Activated naive CD8-positive, alpha-beta T cell treated with anti-CD3 and anti-CD28 coated beads for 36 hours (primary cell): ENCODE data around the gene UROC1. TPM values are rescaled to one million over a fixed set of nuclear protein-coding genes. Genes with fewer than 3 reads are reported as not detected.
"Not testable (repeated sequence)": the region's sequence is repeated elsewhere in the genome, so short reads cannot be mapped to it uniquely, and the experiment has no call there.

Experiments used
- DNase-seq: peaks from one replicate; pipeline ENCODE4 v3.0.0; 2021
- H3K27ac Mint-ChIP-seq: one replicate; pipeline ENCODE4 v1.8.0; 2022; ENCODE audit warnings: mild to moderate bottlenecking, moderate library complexity, mixed read lengths
- H3K27me3 Mint-ChIP-seq: one replicate; pipeline ENCODE4 v1.8.0; 2022; ENCODE audit warnings: mild to moderate bottlenecking, mixed read lengths
- H3K36me3 Mint-ChIP-seq: one replicate; pipeline ENCODE4 v1.8.0; 2021; ENCODE audit warnings: mild to moderate bottlenecking, mixed read lengths
- H3K4me1 Mint-ChIP-seq: one replicate; pipeline ENCODE4 v1.8.0; 2021; ENCODE audit warnings: mixed read lengths
- H3K4me3 Mint-ChIP-seq: one replicate; pipeline ENCODE4 v1.8.0; 2022; ENCODE audit warnings: mild to moderate bottlenecking, moderate library complexity, mixed read lengths
- H3K9me3 Mint-ChIP-seq: one replicate; pipeline ENCODE4 v1.8.0; 2022; ENCODE audit warnings: mixed read lengths
- total RNA-seq, 2 experiments: library from RNA; stranded (reverse); gene quantifications; one replicate each; pipeline ENCODE4 v1.2.3, GENCODE V29; 2021

Gene UROC1
- total RNA-seq, 2 experiments from 2014 or later, result not detected

DNA sequence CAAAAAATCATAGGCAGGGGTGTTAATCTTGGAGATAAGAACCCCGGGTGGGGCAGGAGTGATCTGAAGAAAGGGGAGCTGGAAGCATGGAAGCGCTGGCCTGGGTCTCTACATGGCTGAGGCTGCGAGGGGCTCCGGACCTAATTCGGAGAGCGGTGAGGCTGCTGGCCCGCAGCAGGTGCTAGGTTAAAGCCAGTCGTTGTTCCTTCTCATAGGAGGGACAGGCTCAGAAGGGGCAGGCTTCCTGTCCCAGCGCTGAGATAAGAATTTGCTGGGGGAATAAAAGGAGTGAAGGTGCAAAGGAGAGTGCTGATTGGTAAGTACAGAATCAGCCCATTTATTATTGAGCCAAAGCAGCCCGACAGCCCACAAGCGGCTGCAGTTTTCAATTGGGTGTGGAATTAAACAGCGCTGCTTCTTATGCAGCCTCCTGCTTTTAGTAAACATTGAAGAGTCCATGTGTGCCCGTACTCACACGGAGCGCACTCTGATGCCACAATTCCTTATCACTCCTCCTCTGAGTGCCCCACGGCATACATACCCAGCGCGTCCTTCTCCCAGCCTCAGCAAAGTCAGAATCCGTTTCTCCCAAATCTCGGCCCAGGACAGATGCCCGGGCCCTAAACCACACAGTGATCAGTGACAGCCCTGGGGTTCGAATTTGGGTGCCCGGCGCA is 23.5 kb upstream of the UROC1 start:
- no peak for DNase-seq

DNA sequence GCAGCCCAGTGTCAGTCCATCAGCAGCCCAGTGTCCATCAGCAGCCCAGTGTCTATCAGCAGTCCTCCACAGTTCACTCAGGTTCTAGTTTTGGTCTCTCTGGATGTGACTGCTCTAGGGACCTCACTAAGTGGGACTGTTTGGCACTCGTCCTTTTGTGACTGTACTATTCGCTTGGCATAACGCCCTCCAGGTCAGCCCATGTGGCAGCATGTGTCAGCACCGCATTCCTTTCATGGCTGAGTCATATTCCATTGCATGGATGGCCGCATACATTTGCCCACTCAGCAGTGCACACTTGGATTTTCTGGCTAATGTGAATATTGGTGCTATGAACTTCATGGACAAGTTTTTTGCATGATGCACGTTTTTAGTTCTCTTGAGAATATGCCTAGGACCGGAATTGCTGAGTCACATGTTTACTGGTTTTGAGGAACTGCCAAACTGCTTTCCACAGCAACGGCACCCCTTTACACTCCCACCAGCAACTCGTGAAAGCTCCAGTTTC is 22.8 kb upstream of the UROC1 start:
- DNase-seq, result no peak
- H3K4me3 Mint-ChIP-seq, result no peak overlapping the region
- peaks cover 6% of the 10 kb centered on the region for H3K27me3 Mint-ChIP-seq
- H3K9me3 Mint-ChIP-seq, result peaks cover 2% of the 10 kb centered on the region
- H3K4me1 Mint-ChIP-seq, result peaks cover 4% of the 10 kb centered on the region
- no peak overlapping the region for H3K27ac Mint-ChIP-seq
- H3K36me3 Mint-ChIP-seq, result no peaks in the 10 kb centered on the region

More for the DNA sequence above, 23.5 kb upstream of the UROC1 start:
- H3K36me3 Mint-ChIP-seq, result no peaks in the 10 kb centered on the region
- peaks cover 6% of the 10 kb centered on the region for H3K27me3 Mint-ChIP-seq
- H3K4me1 Mint-ChIP-seq, result peaks cover 4% of the 10 kb centered on the region
- no peak overlapping the region for H3K4me3 Mint-ChIP-seq
- H3K27ac Mint-ChIP-seq, result no peak overlapping the region
- peaks cover 2% of the 10 kb centered on the region for H3K9me3 Mint-ChIP-seq

DNA sequence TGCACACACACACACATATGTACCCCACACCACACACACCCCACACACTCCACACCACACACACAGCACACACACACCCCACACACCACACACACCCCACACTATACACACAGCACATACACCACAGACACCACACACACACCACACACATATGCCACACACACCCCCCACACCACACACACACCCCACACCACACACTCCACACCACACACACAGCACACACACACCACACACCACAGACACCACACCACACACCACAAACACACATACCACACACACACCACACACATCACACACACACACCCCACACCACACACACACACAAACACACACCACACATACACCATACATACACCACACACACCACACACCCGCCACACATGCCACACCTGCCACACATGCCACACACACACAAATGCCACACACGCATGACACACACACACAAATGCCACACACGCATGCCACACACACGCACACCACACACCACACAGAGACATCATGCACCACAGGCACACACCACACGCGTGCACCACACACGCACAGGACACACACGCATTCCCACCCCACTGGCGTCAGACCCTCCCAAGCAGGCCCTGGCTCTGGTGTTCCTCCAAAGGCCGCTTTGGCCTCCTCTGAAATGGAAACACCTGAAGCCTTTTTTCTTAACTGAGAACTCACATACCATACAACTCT is 22.1 kb upstream of the UROC1 start:
- no peak for DNase-seq
- no peaks in the 10 kb centered on the region for H3K36me3 Mint-ChIP-seq
- H3K9me3 Mint-ChIP-seq, result peaks cover 2% of the 10 kb centered on the region
- no peak overlapping the region for H3K4me3 Mint-ChIP-seq
- H3K27me3 Mint-ChIP-seq, result peaks cover 6% of the 10 kb centered on the region
- no peak overlapping the region for H3K27ac Mint-ChIP-seq
- H3K4me1 Mint-ChIP-seq, result peaks cover 4% of the 10 kb centered on the region

DNA sequence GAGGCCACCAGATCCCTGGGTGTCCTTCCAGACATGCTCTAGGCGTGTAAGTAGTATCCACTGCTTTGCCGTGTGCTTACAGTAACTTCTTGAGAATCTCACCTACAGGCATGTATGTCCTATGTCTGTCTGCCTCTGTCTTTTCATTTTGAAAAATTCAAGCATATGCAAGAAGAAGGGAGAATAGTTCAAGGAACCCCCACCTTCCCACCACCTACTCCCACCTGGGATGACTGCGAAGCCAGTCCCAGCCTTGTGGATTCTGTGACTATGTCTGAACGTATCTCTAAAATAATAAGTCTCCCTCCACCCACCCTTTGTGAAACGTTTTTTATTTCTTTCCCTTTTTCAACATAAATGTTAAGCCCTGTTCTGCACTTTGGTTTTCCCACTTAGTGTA is 21.4 kb upstream of the UROC1 start:
- H3K9me3 Mint-ChIP-seq, result peaks cover 2% of the 10 kb centered on the region
- no peak overlapping the region for H3K27ac Mint-ChIP-seq
- H3K4me1 Mint-ChIP-seq, result peaks cover 4% of the 10 kb centered on the region
- H3K4me3 Mint-ChIP-seq, result no peak overlapping the region
- H3K36me3 Mint-ChIP-seq, result no peaks in the 10 kb centered on the region
- H3K27me3 Mint-ChIP-seq, result peaks cover 11% of the 10 kb centered on the region
- no peak for DNase-seq

DNA sequence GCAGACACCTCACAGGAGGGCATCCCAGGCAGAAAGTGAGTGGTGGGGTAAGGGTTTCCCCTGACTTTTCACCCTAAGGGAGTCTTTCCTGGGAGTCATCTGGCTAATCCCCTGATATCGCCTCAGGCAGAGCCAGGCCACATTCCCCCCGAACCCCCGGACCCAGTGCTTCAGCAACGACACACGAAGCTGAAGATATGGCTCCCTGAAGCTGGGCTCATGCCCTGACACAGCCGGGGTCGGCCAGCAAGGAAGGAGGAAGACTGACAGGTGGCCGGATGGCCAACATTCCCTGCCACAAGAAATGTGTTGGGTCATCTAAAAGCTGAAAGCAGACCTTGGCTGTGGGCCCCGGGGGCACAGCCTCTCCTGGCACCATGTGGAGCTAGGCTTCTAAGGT is 20.7 kb upstream of the UROC1 start:
- DNase-seq, result no peak
- peaks cover 2% of the 10 kb centered on the region for H3K9me3 Mint-ChIP-seq
- H3K27me3 Mint-ChIP-seq, result peaks cover 15% of the 10 kb centered on the region
- peaks cover 4% of the 10 kb centered on the region for H3K4me1 Mint-ChIP-seq
- no peak overlapping the region for H3K27ac Mint-ChIP-seq
- H3K36me3 Mint-ChIP-seq, result no peaks in the 10 kb centered on the region
- no peak overlapping the region for H3K4me3 Mint-ChIP-seq

DNA sequence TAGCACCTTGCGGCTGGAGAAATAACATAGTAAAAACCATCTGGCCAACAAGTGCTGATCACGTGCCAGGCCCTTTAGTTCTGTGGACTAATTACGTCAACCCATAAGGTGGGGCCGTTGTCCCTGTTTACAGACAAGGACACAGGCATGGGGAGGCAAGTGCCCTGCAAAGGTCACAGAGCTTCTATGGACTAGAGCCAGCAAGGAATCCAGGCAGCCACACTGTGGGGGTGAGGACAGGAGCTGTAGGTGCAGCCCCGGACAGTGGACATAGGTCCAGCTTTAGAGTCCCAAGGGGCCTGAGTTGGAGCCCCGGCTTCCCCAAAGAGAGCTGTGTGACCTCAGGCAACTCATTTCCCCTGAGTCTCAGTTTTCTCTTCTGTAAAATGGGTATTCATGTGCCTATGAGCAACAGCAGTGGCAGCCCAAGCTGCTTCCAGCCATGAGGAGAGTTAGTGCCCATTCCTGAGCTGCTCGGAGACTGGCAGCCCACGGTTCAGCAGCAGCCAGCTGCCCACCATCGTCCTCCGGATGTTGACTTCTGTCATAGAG is 20.2 kb upstream of the UROC1 start:
- no peak for DNase-seq
- Mint-ChIP-seq H3K27me3 (peaks cover 15% of the 10 kb centered on the region), H3K27ac (no peak overlapping the region), H3K9me3 (peaks cover 2% of the 10 kb centered on the region), H3K4me3 (no peak overlapping the region), H3K36me3 (no peaks in the 10 kb centered on the region), H3K4me1 (peaks cover 4% of the 10 kb centered on the region)

DNA sequence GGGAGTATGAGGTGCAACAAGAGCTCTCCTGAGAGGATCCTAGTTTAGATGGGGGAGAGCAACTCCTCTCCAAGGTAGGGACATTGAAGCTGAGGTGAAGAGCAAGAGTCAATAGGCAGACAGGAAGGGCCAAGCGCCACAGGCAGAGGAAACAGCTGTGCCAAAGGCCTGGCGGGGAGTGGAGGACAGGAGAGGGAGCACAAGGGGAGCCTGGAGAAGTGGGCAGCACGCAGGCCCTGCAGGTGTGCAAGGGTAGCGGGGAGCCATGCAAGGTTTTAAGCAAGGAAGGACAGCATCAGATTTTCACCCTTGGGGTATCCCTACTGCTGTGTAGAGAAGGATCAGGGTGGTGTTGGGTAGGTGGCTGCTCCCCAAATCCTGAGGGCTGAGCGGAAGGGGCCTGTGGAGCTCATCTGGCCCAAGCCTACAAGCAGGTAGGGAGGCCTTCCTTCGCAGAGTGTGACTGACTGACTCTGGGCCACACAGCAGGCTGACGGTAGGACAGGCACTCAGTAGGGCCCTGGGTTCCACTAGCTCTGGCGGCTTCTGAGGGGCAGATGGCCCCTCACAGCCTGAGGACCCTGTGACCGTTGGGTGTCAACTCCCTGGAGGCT is 19.6 kb upstream of the UROC1 start:
- DNase-seq, result no peak
- Mint-ChIP-seq H3K27ac (no peak overlapping the region), H3K27me3 (peaks cover 15% of the 10 kb centered on the region), H3K36me3 (no peaks in the 10 kb centered on the region), H3K4me3 (no peak overlapping the region), H3K4me1 (peaks cover 4% of the 10 kb centered on the region), H3K9me3 (peaks cover 2% of the 10 kb centered on the region)

DNA sequence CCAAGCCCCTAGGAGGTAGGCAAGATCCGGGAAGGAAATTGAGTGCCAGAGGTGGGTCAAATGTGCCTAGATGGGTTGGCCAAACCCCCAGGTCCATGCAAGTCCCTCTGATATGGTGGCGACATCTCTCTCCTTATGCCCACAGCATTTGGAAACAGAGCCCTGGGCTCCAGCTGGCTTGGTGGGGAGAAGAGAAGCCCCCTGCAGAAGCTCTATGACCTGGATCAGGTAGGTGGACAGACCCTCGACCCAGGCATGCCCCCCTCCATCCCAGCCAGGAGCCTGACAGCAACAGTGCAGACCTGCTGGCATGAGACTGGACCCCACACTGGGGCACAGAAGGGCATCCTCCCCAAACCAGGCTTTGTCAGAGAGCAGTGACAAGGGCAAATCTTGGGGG is 18.6 kb upstream of the UROC1 start:
- Mint-ChIP-seq H3K9me3 (peaks cover 2% of the 10 kb centered on the region), H3K36me3 (no peaks in the 10 kb centered on the region), H3K4me3 (no peak overlapping the region), H3K4me1 (peaks cover 3% of the 10 kb centered on the region), H3K27ac (no peak overlapping the region), H3K27me3 (peaks cover 15% of the 10 kb centered on the region)
- no peak for DNase-seq

DNA sequence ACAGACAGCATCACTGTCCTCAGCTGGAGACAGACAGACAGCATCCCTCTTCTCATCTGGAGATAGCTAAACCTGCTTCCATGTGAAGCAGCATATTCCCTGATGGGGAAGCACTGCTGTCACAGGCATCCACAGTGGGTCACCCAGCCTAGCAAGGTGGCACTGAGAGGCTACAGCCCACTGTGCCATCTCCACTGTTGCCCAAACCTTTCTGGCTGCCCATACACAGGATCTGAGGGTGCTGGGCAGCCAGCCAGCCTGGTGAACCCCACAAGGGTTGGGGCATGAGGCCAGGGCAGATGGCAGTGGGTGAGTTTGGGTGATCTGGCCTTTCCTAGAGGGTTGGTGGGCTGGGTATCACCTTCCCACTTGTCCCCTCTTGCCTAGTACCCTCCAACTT is 18.1 kb upstream of the UROC1 start:
- Mint-ChIP-seq H3K27me3 (peaks cover 15% of the 10 kb centered on the region), H3K4me1 (no peaks in the 10 kb centered on the region), H3K4me3 (no peak overlapping the region), H3K27ac (no peak overlapping the region), H3K36me3 (no peaks in the 10 kb centered on the region), H3K9me3 (peaks cover 2% of the 10 kb centered on the region)
- no peak for DNase-seq

DNA sequence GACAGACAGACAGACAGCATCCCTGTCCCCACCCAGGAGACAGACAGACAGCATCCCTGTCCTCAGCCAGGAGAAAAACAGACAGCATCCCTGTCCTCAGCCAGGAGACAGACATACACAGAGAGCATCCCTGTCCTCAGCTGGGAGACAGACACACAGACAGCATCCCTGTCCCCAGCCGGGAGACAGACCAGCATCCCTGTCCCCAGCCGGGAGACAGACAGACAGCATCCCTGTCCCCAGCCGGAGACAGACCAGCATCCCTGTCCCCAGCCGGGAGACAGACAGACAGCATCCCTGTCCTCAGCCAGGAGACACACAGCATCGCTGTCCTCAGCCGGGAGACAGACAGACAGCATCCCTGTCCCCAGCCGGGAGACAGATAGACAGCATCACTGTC is 17.1 kb upstream of the UROC1 start:
- H3K9me3 Mint-ChIP-seq, H3K4me3 Mint-ChIP-seq, H3K36me3 Mint-ChIP-seq, H3K27me3 Mint-ChIP-seq, DNase-seq, H3K27ac Mint-ChIP-seq, H3K4me1 Mint-ChIP-seq: not testable (repeated sequence)

DNA sequence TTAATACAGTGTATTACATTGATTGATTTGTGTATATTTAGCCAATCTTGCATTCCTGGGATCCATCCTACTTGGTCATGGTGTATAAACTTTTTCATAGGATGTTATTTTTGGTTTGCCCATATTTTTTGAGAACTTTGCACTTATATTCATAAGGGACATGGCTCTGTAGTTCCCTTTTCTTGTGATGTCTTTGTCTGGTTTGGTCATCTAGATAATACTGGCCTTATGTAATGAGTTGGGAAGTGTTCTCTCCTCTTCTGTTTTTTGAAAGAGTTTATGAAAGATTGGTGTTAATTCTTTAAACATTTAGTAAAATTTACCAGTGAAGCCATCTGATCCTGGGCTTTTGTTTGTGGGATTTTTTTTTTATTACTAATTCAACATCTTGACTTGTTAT is 15.9 kb upstream of the UROC1 start:
- H3K27me3 Mint-ChIP-seq, result peaks cover 9% of the 10 kb centered on the region
- DNase-seq, result no peak
- no peaks in the 10 kb centered on the region for H3K9me3 Mint-ChIP-seq
- H3K4me3 Mint-ChIP-seq, result no peak overlapping the region
- no peak overlapping the region for H3K27ac Mint-ChIP-seq
- no peaks in the 10 kb centered on the region for H3K4me1 Mint-ChIP-seq
- no peaks in the 10 kb centered on the region for H3K36me3 Mint-ChIP-seq

DNA sequence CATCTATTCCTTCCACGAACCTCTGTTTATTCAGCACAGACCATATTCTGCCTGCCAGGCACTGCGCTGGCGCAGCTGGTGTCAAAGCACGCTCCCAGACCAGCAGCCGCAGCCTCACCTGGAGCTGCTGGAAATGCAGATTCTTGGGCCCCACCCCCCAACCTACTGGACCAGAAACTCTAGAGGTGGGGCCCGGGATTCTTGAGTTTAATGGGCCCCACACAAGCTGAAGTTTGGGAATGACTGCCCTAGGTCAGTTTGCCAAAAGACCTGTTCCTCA is 13.4 kb upstream of the UROC1 start:
- no peaks in the 10 kb centered on the region for H3K9me3 Mint-ChIP-seq

DNA sequence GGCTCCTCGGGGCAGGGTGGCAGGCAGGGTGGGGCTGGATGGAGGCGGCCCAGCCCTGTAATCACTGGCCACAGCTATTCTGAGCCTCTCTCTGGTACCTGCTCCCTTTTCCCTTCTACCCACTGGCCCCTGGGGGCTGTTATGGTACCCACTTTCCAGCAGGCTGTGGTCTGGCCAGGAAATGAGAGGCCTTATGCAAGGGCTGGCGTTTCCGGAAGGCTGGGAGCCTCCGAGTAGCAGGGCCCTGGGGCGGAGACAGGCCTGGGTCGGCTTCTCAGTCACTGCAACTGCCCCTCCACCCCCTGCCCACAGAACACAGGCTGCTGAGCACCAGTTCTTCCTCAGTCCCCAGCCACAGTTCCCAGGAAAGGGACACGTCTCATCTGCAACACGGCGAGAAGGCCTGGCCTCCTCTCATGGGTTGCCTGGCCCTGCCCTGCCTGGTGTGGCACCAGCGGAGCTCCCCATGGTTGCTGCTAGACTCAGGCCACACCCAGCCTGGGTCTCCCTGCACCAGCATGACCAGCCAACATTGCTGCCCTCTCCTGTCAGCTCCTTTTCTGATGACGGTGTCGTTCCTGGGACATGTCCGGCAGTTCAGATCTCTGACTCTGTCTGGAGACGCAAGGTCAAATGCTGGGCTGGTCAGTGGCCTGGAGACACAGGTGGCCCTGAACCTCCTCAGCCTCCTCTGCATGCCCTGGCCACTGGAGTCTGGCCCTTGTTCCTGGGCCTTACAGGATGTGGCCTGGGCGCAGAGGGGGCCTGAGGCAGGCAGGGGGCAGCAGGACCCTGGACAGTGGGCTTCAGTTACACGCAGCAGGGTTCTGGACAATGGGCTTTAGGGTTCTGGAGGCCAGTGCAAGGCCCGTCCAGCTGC is 12.8 kb upstream of the UROC1 start:
- Mint-ChIP-seq H3K27me3 (peaks cover 11% of the 10 kb centered on the region), H3K4me1 (no peaks in the 10 kb centered on the region), H3K36me3 (no peaks in the 10 kb centered on the region), H3K9me3 (no peaks in the 10 kb centered on the region), H3K4me3 (no peak overlapping the region), H3K27ac (no peak overlapping the region)
- no peak for DNase-seq

More for the DNA sequence above, 13.4 kb upstream of the UROC1 start:
- no peak overlapping the region for H3K27ac Mint-ChIP-seq
- DNase-seq, result no peak
- H3K36me3 Mint-ChIP-seq, result no peaks in the 10 kb centered on the region
- H3K4me1 Mint-ChIP-seq, result no peaks in the 10 kb centered on the region
- H3K27me3 Mint-ChIP-seq, result peaks cover 9% of the 10 kb centered on the region
- H3K4me3 Mint-ChIP-seq, result no peak overlapping the region

DNA sequence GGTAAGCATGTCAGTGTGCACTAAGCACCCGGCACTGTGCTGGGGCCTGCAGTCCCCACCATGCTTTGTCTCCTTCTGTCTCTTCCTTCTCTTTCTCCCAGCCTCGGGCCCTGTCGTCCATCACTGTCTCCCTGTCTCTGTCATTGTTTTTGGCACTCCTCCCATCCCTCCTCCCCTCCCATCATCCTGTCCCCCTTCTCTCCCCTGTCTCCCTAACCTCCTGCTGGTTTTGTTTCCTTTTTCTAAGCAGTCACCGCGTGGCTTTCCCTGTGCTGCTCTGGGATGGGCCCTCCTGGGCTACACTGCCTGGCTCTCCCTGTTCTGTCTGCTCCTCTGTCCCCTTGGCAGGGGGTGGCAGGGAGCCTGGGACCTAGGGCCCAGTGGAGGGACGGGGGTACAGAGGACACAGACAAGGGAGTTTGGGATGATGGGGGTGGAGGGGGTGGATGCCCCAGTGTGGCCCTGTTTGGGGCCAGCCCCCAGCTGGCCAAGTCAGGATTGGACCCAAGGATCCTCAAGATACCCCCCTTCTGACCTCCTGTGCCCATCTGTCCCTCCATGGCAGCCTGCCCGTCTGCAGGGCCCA is 12.1 kb upstream of the UROC1 start:
- DNase-seq, result no peak
- Mint-ChIP-seq H3K4me3 (no peak overlapping the region), H3K27ac (peak overlapping the region; percentile 56), H3K36me3 (no peaks in the 10 kb centered on the region), H3K27me3 (peaks cover 17% of the 10 kb centered on the region), H3K4me1 (no peaks in the 10 kb centered on the region), H3K9me3 (no peaks in the 10 kb centered on the region)
